M059J (cell line): Measurements from ENCODE around the gene TAPBP. TPM values are rescaled to one million over a fixed set of nuclear protein-coding genes. Genes with fewer than 3 reads are reported as not detected.
"Not testable (repeated sequence)": the region's sequence is repeated elsewhere in the genome, so short reads cannot be mapped to it uniquely, and the experiment has no call there.

Experiments used
- DNase-seq: peaks from one replicate; pipeline ENCODE4 v3.0.0-alpha.2; 2012; ENCODE audit warnings: low read depth
- total RNA-seq: library from RNA; depleted of rRNA; stranded (reverse); fragments of >200 nt; shearing (Covaris generic); gene quantifications from 2 replicates; pipeline ENCODE4 v1.2.3, GENCODE V29; 2014; rRNA removed

TAPBP gene
- total RNA-seq: 162 and 258 TPM in 2 replicates

GRCh38 chr6:33313709-33314514, at the start of gene TAPBP:
Gene TAPBP, minus strand, starts transcription at chr6:33314078. Its CDS starts 37 bp downstream, at chr6:33314041.
- peak; percentile 85 for DNase-seq

- DNase-seq: not testable (repeated sequence)
Observed at GRCh38 chr6:33363486-33363885, 49.6 kb upstream of the TAPBP start.

- DNase-seq: no peak
Observed at GRCh38 chr6:33359331-33359730, 45.5 kb upstream of the TAPBP start.

- not testable (repeated sequence) for DNase-seq
Observed at GRCh38 chr6:33357160-33357871, 43.4 kb upstream of the TAPBP start.

- no peak for DNase-seq
Observed at GRCh38 chr6:33356295-33356694, 42.4 kb upstream of the TAPBP start.

- DNase-seq: not testable (repeated sequence)
Observed at GRCh38 chr6:33355860-33356259, 42.0 kb upstream of the TAPBP start.

GRCh38 chr6:33347816-33348215, 33.9 kb upstream of the TAPBP start:
- no peak for DNase-seq

GRCh38 chr6:33346972-33347371, 33.1 kb upstream of the TAPBP start:
- peak; percentile 24 for DNase-seq

- DNase-seq: peak; percentile 92
Observed at GRCh38 chr6:33344701-33345697, 31.1 kb upstream of the TAPBP start.

GRCh38 chr6:33343953-33344611, 30.2 kb upstream of the TAPBP start:
- no peak for DNase-seq

GRCh38 chr6:33343606-33343952, 29.7 kb upstream of the TAPBP start:
- DNase-seq: not testable (repeated sequence)

GRCh38 chr6:33339193-33339592, 25.3 kb upstream of the TAPBP start:
- no peak for DNase-seq

GRCh38 chr6:33336495-33336894, 22.6 kb upstream of the TAPBP start:
- no peak for DNase-seq

- DNase-seq: no peak
Observed at GRCh38 chr6:33335916-33336315, 22.0 kb upstream of the TAPBP start.

- DNase-seq: no peak
Observed at GRCh38 chr6:33333666-33334065, 19.8 kb upstream of the TAPBP start.

- no peak for DNase-seq
Observed at GRCh38 chr6:33330736-33331135, 16.9 kb upstream of the TAPBP start.

GRCh38 chr6:33329058-33329457, 15.2 kb upstream of the TAPBP start:
- peak; percentile 31 for DNase-seq

- no peak for DNase-seq
Observed at GRCh38 chr6:33324125-33324524, 10.2 kb upstream of the TAPBP start.

GRCh38 chr6:33323623-33323948, 9.7 kb upstream of the TAPBP start:
- DNase-seq: no peak

- DNase-seq: no peak
Observed at GRCh38 chr6:33321227-33321626, 7.3 kb upstream of the TAPBP start.
